Myocyte (in vitro differentiated cells): ENCODE results near the gene TCF12. TPM values are rescaled to one million over a fixed set of nuclear protein-coding genes. Genes with fewer than 3 reads are reported as not detected.
A peak's percentile ranks its signal among the peaks of the same experiment; 100 is the strongest.

Experiments
- DNase-seq: peaks from one replicate; pipeline ENCODE4 v3.0.0-alpha.2; 2012; ENCODE audit warnings: low read depth
- total RNA-seq: library from RNA; depleted of rRNA; stranded (reverse); fragments of >200 nt; gene quantifications from 2 replicates; pipeline ENCODE4 v1.2.3, GENCODE V29; 2014

TCF12 gene
- total RNA-seq, 1 donor from 2014 or later, result 128 TPM

DNA sequence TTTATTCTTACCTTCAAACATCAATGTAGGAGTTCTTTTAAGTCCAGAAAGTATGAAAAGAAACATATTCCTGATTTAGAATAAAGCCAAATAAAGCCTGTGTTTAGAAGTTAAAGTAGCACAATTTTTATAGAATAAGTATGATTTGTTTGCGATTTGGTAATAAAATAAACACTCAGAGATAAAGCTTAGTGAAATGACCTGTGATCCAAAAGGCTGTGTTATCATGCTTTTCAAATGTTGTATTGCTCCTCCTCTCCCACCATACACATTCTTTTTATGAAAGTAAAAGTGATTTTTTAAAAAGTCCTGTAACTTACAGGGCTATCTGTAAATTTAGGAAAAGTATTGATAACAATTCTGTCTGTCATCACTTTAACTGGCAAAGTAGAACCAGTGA is 319.2 kb downstream of the TCF12 start:
- no peak for DNase-seq

DNA sequence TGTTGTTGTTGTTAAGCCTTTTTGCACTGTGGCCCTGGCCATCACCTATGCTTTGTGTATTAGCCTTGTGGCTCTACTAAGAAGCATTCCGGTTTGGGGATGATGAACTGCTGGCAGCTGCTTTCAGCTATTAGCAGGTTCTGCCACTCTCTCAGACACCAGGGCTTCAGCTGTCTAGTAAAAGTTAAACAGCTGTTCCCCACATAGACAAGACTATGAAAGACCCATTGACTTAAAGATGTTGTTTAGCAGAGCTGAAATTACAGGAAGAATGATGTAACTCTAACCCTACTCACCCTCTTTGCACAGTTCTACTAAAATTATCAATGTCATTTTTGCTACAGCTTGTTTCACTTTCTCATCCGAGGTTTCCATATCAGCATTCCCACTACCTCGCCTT is 326.7 kb downstream of the TCF12 start:
- DNase-seq, result peak; percentile 98

DNA sequence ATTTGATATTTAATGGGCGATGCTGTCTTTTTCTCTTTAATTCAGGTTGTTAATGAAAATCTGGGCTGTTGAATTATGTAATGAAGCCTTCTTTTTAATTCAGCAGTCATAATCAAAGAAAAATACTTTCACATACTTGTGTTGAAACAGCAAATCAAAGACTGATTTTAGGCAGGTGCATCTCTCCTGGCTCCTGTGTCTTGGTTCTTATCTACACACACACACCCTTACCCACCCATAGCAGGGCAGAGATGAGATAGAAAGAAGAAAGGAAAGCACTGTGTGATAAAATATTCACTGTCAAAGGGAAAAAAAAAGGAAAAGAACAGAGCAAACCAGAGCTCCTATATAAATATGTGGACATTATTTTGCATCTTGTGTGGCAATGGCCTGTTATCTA is 327.3 kb downstream of the TCF12 start:
- no peak for DNase-seq

DNA sequence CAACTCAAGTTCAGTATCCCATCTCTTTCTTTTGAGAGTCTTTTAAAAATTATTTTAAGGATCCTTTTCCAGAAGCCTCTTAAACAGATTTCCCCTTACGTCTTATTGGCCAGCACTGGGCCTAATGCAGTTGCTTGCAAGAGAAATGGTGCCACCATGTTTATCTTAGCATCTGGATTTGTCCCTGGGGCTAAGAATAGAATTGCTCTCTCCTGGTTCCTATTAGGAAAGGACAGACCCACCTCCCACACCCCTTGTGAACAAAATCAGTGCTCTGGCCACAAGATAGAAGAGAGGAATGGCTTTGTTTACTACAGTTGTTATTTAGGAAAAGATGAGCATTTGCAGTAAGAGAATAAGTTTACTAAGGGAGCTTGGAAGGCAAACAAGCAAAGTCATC is 329.6 kb downstream of the TCF12 start:
- no peak for DNase-seq

DNA sequence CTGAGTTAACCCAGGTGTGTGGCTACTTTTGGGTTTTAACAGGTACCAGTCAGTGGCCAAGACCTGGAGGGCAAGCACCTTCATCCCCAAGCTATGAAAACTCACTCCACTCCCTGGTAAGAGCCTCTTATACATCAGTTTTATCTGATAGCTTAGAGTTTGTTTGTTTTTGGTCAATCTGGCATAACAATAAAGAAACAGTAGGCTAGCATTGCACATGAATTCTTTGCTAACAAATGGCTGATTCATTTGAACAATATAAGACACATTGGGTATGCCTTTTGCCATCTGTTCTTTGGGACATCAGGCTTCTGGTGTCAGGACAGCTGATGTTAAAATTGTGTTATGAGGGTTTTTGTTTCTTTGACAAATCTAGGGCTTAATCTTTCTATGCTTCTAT is 332.9 kb downstream of the TCF12 start:
- DNase-seq, result peak; percentile 71

DNA sequence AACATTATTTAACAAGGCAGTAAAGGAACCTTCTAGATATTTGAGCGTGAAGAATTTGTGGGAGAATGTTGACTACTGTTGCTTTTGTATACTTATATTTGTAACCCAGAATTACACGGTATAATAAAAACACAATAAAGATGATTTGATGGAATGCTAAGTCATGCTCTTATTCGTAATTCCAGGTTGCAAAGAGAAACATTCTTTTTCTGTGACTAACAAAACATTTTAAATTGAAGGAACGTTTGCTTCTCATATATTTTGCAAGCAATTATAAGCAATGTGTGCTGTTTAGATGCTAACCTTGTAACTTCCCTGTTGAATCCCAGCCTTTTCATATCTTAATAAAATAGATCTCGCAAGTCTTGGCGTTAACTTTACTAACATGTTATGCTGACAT is 333.5 kb downstream of the TCF12 start:
- DNase-seq, result peak; percentile 14

DNA sequence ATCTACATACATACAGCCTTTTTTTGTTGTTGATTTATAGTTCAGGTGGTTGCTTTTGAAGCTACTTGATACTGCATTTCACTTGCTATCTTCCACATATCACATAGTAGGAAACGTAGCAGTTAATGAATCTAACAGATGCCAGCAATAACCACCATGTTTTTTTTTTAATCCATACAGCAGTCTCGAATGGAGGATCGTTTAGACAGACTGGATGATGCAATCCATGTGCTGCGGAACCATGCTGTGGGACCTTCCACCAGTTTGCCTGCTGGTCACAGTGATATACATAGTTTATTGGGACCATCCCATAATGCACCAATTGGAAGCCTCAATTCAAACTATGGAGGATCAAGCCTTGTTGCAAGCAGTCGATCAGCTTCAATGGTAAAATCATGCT is 334.6 kb downstream of the TCF12 start:
- DNase-seq, result no peak

DNA sequence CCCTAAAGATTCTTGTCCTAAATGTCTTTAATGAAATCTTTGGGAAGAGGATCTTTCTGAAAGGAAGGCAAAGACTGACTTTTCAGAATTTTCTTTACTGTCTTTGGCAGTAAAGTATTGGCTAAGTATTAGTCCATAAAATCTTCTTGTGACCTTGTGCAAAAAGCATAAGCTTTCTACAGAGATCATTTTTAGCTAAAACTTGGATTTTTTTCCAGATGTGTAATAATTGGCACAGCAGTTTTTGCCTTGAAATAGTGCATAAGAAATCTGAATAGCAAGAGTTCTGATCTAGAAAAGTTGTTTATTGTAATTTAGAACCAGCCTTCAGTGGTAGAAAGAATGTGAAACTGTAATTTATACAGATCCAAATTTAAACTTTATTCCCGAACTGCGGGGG is 335.1 kb downstream of the TCF12 start:
- DNase-seq, result no peak

DNA sequence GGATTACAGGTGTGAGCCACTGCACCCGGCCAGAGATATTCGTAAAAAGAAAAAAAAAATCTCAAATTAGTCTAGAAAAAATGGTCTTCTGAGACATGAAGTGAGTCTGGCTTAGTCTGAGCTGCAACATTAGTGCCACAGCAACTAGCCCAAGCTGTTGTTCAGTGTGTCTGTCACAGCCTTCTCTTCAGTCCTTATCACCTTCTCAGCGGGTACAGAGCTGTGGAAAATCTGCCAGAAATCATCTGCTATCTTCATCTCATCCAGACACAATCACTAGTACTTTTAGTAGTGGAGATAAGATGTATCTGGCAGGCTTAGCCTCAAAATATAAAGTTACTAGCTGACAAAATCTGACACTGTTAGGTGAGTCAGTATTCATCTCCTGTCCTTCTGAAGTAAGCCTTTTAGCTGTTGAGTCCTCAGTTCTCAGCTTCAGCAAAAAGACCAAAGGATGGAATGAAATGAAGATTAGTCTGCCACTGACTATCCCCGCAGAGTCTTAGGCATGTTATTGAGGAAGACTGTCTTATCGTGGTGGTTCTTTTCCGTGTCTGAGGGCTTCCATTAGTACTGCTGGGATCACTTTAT is 337.4 kb downstream of the TCF12 start:
- no peak for DNase-seq

DNA sequence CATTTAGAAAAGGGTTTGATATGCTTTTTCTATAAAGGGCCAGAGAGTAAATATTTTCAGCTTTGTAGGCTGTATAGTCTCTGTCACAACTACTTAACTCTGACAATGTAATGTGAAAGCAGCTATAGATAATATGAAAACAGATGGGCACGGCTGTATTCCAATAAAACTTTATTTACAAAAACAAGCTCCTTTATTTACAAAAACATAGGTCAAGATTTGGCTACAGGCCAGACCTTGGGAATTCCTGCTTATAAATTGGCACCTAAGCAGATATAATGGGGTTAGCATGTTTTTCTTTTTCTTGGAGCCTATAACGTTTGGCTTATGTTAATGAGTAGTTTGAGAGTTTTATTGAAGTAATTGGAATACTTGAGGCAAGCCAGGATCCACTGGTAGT is 338.5 kb downstream of the TCF12 start:
- DNase-seq, result no peak

DNA sequence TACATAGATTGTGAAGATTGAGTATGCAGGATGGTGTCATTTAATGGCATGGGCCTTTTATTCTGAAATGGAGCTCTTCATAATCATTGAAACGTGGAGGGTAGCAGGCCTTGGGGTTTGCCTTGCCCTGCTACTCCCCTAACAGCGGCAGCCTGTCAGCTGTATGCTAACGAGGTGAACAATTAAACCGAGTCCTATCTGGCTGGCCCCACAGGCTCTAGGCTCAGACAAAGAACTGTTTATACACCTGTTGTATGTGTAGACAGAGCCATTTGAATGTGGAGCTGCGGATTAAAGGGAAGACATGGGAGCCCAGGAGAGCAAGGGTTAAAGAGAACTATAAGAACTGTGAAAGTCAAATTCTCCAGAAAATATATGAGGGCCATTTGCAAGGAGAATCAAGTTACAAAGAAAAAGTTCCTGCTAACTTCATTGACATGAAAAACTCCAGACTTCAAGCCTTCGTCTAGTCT is 341.2 kb downstream of the TCF12 start:
- peak; percentile 74 for DNase-seq

DNA sequence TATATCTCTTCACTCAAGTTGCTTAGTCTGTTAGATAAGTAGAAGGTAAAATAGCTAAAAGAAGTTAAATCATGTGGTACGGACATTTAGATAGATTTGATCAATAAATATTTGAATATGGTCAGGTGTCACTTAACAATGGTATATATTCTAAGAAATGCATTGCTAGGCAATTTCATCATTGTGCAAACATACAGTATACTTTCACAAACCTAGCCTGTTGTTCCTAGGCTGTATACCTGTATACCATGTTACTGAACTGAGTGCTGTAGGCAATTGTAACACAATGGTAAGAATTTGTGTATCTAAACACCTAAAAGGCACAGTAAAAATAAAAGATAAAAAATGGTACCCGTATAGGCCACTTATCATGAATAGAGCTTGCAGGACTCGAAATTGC is 345.1 kb downstream of the TCF12 start:
- DNase-seq, result no peak

DNA sequence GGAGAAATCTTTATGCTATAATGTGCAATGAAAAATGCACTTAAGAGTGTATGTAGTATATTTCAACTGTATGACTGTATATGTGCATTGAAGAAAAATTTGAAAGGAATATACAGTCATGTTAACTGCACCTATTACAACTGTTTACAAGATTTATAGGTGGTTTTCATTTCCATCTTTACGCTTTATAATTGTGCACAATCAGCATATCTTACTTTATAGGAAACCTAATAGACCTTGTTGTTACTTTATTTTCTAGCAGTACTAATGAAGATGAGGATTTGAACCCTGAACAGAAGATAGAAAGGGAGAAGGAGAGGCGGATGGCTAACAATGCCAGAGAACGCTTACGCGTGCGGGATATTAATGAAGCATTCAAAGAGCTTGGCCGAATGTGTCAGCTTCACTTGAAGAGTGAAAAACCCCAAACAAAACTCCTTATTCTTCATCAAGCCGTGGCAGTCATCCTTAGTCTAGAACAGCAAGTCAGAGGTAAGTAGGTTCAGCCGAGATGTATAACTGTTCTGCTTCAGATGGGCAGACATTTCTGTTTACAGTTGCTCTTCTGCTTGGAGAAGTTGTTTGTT is 354.4 kb downstream of the TCF12 start:
- DNase-seq, result no peak

DNA sequence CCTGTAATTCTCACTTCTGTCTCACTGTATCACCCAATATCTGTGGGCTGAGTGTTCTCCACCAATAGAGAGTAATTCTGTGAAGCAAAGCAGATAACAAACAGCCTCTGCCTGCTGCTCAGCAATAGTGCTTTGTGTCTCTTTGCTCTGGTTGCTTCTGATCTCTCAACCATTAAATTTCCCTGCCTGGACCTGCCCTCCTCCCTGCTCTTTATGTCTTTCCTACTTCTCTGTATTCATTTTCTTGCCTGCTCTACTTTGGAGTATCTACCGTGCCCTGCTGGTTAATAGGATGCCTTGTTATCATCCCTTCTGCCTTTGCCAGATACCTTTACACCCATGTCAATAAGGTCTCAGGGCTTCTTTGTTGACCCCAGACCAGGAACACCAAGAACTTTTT is 355.0 kb downstream of the TCF12 start:
- DNase-seq, result no peak

DNA sequence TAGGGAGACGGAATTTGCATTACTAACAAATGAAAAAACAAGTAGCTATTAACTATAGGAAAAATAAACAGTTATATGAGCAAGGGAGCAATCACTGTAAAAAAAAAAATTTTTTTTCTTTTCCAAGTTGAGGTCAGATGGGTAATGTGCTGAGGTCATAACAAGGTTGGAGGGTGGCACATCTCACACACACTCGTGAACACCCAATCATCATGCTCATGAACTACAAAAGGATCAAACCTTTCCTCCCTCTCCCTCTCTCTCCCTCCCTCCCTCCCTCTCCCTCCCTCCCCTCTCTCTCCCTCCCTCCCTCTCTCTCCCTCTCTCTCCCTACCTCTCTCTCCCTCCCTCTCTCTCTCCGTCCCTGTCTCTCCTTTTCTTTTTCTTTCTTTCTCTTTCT is 360.0 kb downstream of the TCF12 start:
- DNase-seq, result no peak

DNA sequence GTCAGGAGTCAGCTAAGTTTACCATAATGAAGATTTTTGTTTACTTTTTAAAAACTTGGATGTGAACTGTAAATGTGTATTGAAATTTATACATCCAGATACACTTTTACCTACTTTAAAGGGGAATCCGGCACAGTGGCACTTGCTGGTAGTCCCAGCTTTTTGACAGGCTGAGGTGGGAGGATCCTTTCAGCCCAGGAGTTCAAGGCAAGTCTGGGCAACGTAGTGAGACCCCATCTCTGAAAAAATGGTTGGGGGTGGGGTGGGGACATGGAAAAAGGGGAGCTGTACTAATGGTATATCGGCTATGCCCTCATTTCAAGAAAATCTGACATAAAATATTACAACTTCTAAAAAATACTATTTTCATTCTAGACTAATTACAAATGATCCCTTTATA is 362.0 kb downstream of the TCF12 start:
- DNase-seq, result no peak

DNA sequence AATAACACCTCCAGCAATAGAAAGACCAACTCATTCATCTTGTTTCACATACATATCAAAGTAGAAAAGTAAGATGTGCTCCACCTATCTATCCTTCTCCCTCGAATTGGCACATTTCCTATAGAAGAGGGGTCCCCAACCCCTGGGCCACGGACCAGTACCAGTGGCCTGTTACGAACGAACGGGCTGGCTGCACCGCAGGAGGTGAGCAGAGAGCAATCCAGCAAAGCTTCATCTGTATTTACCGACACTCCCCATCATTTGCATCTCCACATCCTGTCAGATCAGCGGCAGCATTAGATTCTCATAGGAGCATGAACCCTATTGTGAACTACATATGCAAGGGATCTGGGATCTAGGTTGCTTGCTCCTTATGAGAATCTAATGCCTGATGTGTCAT is 362.9 kb downstream of the TCF12 start:
- DNase-seq, result no peak

DNA sequence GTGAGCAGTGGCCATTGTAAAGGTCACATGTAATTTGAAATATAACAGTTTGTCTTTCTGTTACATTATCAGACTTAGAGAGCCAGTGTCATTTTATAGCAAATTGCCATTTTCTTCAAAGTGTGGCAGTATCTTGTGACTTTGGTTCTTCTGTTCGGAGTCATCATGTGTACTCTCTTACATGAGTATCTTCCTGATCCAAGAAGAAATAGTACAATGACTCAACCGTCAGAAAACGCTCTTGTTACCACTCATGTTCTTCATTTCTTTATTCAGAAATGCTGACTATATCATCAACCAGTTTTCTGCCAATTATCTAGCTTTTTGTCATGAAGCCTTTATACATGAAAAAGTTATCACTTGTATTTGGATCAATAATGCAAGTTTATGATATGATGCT is 364.2 kb downstream of the TCF12 start:
- DNase-seq, result no peak

DNA sequence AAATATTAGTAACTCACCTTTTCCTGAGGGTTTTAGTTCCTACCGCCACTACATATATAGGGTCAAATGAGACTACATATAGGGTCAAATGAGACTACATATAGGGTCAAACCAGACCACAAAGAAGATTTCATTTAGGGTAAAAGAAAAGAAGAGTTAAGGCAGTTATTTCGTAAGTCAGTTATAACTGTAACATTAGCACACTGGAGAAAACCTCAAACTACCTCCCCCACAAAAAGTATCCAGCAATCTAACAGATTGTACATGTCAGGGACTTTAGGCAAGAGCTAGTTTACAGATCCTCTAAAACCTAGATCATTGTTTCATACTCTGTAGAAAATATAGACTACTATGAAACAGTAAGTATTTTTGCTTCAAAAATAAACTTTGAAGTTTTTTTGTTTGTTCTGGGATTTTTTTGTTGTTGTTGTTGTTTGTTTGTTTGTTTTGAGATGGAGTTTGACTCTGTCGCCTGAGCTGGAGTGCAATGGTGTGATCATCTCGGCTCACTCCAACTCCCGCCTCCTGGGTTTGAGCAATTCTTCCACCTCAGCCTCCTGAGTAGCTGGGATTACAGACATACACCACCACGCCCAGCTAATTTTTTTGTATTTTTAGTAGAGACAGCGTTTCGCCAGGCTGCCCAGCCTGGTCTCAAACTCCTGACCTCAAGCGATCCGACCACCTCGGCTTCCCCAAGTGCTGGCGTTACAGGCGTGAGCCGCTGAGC is 365.5 kb downstream of the TCF12 start:
- no peak for DNase-seq

DNA sequence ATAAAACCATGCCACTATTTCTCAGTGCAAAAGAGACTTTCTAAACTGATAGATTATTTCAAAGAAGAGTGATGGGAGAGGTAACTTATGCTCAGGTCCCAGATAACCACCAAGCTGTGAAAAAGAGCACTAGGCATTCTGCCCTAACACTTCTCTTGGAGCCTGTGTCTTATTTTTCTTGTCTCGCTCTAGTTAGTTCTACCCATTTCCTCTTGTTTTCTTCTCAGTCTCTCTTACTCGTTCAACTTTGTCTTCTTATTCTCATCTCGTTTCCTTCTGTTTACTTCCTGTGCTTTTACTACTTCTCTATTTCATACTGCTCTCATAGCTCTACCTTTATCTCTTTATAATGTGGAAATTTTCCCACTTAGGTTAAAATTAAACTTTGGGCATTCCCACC is 366.1 kb downstream of the TCF12 start:
- no peak for DNase-seq

DNA sequence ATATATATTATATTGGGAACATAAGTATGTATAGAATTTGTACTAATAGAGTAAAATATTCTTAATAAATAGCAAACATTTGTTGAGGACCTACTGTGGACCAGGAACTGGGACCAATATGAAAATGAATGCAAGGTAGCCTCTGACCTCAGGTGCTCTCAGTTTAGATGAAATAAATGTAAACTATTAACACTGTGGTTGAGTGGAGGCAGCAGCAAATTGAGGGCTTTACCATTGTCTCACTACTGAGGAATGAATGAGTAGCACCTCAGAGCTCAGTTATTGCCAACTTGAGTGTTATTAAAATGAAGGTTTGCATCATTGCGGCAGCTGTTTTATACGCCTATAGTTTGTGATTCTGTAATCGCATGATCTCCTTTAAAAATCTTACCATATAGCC is 366.9 kb downstream of the TCF12 start:
- DNase-seq, result no peak

DNA sequence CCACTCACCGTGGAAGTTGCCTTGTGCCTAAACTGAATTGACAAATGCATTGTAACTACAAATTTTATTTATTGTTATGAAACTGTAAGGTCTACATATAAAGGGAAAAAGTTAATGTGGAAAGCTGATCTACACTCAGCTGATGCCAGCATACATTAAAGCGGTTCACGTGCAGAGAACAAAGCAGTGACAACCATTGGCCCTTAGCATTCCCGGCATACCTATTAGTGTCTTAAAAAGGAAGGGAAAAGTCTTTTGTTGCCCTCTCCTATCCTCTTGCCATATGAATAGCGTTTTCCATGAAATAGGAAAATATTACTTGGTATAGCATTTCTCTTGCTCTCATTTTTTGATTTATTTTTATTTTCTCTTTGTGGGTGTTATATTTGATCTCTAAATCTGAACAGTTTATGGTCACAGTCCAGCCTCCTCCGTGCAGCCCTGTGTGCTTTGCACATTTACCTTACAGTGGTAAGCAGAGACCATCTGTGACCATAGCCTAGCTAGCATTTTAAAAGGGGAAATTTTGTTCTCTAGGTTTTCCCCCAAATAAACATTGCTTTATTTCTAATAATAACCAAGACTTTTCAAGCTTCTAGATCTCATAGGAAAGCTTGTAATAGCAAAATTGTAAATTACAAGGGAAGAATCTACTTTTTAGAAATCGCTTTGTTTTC is 368.1 kb downstream of the TCF12 start:
- no peak for DNase-seq
